Upper lobe of left lung (tissue), 4 donors: Measurements from ENCODE around the gene HM13.

ENCODE experiments used
- CTCF ChIP-seq, 6 experiments: fragments of 450-650 bp in 4 of 6; fragments of 200-600 bp in 2 of 6; sonication (generic) in 2 of 6; IDR thresholded peaks; one replicate each; pipeline ENCODE4 v1.5.1; 2016 to 2019; ENCODE audit warnings: antibody characterized with exemption in 6 of 6
- POLR2AphosphoS5 ChIP-seq, 2 donors: sonication (generic); formaldehyde crosslinking; IDR thresholded peaks; one replicate each; pipeline ENCODE4 v1.5.1; 2017; ENCODE audit warnings: antibody characterized with exemption in 2 of 2

DNA sequence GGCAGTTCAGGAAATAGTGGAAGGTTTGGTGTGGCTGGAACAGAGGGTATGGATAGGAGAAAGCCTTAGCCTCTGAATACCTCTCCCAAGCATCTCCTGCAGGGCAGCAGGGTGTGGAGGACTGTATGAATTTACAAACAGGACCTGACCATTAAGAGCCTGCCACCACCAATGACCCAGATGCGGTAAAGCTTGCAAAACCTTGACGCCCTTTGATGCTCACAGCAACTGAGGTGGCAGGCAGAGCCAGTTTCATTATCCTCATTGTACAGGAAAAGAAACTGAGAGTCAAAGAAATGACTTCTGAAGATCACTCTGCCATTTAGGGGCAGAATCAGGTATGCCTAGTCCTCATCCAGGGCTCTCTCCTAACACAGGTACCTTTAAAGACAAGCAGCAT lies 2.4 kb downstream of the HM13 start:
- TF ChIP-seq POLR2AphosphoS5 (IDR thresholded peaks at IDR 0.05): no peak
- no peak for TF ChIP-seq CTCF (IDR thresholded peaks at IDR 0.05)
